Stimulated activated CD4-positive, alpha-beta T cell treated with anti-CD3 and anti-CD28 coated beads, Interleukin-15, amount 100 ng/mL, for 1 hour (primary cell): ENCODE results near the gene AEBP1.

Experiments used
- DNase-seq, 2 donors: peaks; one replicate each; pipeline ENCODE4 v3.0.0-alpha.2; 2020; ENCODE audit warnings: low read depth in 1 of 2, low spot score in 1 of 2

AEBP1 gene

DNA sequence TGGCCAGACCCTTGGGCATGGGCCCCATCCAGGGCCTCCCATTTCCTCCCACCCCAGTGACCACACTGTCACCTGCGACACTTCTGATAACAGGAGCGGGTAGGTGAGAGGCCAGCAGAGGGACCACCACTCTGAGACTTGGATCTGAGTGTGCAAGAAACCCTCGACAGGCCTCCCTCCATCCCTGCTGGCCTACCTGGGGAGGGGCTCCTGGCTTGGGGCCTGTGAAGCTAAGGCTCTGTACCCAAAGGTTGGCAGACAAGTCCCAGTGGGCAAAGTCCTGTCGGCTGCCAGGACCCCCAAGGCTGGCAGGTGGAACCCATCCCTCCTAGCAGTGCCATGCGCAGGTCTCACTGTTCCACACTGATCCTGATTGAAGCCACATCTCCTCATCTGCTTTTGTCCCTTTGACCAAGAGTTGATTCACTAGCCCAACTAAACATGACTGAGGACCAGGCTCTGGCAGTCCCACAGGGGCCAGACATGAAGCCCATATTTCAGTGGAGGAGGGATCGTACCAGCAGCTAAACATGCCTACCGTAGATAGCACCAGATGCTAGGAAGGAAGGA, 37.6 kb upstream of the AEBP1 start:
- no peak for DNase-seq

DNA sequence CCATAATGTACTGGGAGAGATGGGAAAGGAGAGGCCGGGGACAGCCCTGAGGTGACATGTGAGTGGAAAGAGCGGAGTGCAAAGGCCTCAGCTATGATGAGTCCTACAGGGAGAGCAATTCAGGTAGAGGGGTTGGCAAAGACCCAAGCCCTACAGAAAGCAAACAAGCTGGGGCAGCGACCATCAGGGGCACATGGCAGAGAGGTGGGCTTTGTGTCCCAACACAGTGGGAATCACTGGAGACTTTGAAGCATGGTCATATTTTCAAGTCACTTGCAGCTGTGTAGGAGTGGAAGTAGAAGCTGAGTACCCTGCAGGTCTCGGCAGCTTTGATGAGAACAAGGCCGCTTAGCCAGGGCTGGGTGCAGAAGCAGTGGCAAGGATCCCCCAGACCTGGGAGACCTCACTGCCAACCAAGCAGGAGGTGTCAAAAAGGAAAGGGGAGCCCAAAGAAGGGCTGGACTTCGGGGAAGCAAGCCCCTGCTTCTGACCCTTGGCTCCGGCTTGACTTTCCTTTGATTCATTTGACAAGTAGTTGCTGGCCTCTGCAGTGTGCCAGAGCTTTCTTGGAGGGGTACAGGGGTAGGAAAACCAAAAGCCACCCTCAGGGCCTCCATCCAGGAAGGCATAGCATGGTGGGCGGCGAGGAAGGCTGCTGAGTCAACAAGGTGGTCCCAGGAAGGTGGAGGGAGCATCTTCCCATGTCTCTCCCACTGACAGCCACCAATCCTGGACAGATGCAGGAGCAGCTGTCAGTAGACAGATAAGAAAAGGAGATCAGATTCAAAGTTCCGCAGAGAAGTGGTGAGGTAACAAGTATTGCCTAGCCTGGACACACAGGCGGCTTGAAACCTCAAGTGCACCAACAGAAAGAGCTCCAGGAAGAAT, 36.8 kb upstream of the AEBP1 start:
- DNase-seq: no peak

DNA sequence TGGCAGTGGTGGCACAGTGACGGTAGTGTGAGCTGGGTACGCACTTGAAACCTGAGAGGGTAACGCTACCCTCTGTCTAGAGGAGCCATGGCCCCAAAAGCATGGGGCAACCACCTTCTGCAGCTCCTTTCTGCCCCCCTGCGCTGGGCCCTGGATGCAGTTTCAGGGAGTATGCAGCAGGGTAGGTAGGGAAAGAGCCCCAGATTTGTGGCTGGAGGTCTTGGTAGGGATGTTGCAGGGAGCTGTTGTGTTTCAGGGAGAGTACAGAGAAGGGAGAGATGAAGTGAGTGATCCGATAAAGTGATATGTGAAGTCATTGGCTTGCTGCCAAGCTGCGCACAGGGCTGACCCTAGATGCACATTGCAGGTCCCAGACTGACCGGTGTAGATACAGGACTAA, 36.1 kb upstream of the AEBP1 start:
- DNase-seq: no peak

DNA sequence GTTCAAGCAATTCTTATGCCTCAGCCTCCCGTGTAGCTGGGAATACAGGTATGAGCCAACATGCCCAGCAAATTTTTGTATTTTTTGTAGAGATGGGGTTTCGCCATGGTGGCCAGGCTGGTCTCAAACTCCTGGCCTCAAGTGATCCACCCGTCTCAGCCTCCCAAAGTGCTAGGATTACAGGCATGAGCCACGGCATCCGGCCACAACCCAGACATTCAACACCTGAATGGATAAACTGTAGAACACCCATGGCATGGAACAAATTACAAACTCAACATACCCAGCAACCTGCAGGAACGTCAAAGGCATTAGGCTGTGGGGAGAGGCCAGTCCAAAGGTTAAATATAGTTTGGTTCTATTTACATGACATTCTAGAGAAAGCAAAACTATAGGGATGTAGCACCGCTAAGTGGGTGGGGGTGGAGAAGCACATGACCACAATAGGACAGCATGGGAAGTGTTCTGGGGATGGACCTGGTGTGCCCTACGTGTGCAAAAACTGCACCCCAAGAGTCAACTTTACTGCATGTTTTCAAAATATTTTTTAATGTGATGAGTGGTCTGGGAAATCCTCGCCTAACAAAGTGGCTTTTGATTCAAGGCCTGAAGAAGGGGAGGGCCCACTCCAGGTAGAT, 32.3 kb upstream of the AEBP1 start:
- no peak for DNase-seq

DNA sequence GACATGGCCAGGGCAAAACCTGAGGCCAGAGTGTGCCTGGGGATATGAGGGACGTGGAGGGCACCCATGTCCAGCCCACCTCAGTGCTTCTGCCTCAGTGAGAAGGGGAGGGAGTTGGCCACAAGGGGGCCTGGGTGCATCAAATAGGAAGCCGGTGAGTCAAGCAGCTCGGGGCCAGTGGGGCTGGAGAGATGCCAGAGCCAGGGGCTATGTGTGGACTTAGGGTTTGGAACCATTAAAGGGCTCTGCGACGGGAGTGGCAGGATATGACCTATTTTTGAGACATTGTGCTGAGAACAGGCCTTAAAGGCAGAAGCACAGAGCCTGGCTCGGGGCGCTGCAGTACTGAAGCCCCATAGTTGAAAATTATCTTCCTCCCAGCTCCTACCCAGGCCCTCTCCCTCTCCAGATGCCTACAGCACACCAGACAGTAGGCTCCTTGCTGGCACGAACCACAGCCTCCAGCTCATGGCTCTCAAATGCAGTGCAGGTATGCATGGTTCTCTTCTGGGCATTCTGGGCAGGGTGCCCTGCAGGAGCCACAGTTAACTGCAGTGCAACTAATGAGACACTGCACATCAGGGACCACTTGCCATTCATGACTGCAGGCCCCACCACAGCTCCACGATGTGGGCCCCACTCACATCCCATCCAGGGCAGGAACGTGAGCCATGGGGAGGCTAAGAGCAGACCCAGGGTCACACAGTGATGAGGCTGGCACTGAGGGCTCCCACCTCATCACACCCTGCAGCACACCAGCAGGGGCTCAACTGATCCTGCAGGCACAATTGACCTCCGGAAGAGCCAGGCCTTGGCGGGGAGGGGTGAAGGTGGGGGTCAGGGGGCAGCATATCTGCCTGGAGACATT, 31.5 kb upstream of the AEBP1 start:
- DNase-seq: no peak

DNA sequence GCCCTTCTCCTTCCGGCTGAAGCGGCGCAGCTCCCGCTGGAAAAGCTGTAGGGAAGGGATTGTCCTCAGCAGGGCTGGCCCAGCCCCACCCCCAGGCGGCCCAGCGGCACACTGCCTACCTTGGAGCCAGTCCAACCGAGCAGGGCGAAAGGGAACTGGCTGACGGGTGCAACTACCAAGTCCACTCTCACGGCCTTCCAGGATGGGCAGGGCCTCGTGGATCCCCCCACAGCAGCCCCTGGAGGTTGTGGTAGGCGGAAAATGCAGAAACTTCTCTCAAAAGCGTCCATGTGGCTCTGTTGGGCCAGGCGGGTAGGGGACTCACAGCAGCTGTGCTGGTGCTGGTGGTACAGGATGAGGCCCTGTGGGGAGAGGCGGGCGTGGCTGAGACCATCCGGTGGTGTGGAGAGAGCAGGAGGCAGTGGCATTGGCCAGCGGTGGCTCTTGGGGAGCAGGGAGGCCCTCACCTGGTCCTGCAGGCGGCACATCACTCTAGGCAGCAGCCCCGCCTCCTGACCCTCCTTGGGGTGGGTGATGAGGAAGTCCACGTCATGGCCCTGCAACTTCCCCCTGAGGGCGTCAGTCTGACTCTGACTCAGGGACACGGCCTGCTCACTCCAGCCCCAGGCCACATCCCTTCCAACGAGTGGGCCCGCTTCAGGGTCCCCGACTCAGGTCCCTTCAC, 30.3 kb upstream of the AEBP1 start:
- DNase-seq: no peak

DNA sequence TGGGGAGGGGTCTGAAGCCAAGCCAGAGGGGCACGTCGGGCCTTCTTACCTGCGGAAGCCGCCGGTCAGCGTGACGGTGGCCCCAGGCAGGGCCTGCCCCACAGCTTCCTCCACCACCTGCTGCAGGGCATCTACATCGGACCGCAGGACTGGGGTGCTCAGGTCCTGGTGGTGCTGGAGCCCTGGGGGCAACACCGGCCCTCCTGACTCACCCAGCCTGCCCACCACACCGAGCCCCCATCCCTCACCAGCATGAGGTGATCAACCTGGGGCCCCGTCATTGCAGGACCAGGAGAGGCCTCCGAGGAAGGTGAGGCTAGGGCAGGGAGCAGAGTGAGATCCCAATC, 29.8 kb upstream of the AEBP1 start:
- DNase-seq: no peak

DNA sequence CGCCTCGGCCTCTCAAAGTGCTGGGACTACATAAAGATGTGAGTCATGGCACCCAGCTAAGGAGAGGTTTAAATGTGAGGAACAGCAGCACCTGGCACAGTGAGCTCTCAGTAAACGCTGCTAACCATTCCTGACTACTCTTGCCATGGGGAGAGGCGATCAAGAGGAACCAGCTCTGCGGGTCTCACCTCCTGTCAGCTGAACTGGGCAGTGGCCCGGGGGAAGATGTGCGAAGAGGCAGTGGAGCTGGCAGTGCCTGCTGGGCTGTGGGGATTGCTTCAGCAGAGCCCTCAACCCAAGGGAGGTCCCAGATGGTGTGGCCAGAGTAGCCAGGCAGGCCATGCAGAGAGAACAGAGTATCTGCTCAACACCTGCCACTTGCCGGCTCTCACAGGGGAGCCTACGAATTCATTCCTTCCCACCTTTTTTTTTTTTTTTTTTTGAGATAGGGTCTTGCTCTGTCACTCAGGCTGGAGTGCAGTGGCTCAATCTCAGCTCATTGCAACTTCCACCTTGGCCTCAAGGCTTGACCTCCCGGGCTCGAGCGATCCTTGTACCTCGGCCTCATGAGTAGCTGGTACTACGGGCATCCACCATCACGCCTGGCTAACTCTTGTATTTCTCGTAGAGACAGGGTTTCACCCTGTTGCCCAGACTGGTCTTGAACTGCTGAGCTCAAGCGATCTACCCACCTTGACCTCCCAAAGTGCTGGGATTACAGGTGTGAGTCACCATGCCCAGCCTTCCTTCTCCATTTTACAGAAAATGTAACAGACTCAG, 28.7 kb upstream of the AEBP1 start:
- no peak for DNase-seq

DNA sequence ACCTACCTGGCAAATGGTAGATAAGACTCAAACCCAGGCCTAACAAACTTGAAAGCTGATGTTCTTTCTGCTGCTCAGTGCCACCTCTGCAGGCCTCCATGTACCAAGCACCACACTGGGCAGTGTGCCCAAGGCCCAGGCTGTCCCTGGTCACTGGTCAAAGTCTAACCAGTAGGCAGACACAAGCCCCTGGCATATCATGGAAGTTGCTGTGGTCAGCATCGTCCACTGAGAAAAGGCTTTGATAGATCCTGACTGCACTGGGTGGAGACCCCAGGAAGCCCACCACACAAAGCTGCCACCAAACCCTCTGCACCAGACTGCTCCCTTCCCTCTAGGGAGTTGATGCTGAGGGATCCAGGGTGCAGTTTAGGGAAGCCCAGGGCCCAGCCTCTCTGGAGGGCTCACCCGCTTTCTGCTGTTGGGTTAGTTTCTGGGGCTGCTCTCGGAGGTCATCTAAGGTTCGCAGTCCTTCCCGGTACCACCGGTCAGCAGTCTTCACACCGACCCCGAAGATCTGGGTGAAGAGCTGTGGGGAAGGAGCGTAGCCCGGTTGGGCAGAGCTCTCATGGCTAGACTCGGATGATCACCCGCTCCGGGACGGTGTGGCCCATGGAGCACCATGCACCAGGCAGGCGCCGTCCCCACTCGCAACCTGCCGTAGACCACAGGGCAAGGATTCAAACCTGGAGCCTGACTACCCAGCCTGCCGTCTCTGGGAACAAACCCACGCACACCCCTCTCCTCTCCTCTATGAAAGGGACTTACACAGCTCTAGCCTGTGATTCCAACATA, 27.8 kb upstream of the AEBP1 start:
- DNase-seq: no peak

DNA sequence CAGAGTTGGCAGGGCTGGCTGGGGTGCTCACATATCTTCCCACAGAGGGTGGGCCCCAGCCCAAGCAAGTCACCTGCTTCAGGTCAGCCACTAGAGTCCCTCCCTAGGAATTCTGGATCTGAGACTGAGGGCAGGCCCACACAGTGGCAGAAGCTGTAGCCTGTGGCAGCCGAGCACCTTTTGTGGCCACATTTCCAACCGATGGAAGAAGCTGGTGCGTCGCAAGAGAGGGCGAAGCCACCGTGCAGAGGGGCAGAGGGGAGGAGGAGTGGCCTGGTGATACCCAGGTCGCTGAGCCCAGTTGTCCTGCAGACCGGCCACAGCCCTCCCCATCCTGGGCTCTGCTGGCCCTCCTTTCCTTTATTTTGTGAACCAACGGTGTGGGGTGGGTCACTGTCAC, 27.1 kb upstream of the AEBP1 start:
- DNase-seq: no peak

DNA sequence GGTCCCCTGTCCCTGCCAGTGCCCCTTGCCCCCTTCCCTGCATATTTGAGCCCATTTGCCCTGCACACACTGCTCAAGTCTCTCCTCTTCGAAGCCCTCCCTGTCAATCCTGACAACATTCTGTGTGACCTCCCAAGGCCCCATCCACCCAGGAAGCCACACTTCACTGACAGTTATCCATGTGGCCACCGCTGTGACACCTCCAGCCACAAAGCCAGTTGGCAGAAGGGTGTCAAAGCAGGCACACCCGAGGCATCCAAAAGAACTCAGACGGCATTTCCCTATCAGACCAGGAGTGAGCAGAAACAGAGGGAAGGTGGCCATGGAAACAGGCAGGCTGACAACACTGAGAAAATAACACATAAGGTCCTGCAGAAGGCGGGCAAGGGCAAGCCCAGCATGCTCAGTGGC, 26.5 kb upstream of the AEBP1 start:
- DNase-seq: no peak

DNA sequence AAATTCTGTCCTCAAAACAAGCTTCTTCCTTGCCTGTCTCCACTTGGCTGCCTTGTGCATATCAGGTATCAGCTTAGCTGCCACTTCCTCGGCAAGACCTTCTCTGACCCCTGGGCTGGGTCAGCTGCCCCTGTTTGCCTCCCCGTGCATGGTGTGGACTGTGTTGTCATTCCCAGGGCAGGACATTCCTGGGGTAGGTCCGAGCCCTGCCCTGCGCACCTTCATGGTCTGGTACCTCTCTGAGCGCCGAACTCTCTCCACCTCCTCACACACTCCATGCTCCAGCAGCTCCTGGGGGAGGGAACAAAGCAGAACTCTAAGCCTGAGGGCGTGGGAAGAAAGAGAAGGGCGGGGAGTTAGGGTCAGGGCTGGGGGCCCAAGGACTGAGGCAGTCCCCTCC, 25.6 kb upstream of the AEBP1 start:
- DNase-seq: no peak

DNA sequence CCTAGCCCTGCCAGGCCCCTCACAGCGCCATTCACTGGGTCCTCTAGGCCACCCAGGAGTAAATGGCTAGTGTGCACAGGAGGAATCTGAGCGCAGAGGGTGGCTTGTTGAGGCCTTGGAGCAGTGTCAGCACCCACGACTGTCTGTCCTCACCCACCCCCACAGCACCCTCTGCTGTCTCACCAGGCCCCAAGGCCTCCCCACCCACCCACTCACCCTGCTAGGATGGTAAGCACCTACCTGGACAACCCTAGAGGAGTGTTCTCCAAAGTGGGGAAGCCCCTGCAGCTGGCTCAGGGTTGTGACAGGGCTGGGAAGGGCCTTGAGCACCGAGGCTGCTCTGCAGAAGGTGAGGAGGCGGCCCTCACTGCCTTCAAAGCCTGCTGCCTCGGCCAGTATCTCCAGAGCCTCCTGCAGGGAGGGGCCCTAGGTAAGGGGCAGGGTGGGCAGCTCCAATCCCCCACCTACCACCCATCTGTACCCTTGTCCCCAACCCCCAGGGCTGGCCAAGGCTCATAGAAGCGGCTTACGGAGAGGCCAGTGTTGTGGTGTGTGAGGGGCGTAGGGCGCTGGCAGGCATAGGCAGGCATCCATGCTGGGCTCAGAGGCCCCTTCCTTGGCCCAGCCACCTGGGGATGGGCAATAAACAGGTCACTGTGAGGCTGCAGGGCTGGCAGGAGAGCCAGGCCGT, 24.7 kb upstream of the AEBP1 start:
- DNase-seq: no peak

DNA sequence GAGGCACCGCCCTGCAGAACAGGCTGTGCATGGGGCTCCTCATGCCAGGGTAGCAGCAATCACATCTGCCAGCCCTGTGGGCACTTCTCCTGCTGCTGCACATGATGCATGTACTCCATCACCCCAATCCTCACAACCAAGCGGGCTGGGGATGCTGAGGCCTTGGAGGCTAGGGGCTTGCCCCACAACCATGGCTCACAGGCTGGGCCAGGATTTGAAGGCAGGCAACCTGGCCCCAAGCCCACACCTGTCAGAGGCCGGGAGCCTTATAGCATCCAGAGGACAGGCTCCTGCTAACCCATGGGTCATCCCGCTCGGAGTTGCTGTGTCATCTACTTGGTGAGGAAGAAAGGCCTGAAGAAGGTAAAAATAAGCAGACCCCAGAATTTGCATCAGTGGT, 24.0 kb upstream of the AEBP1 start:
- no peak for DNase-seq

DNA sequence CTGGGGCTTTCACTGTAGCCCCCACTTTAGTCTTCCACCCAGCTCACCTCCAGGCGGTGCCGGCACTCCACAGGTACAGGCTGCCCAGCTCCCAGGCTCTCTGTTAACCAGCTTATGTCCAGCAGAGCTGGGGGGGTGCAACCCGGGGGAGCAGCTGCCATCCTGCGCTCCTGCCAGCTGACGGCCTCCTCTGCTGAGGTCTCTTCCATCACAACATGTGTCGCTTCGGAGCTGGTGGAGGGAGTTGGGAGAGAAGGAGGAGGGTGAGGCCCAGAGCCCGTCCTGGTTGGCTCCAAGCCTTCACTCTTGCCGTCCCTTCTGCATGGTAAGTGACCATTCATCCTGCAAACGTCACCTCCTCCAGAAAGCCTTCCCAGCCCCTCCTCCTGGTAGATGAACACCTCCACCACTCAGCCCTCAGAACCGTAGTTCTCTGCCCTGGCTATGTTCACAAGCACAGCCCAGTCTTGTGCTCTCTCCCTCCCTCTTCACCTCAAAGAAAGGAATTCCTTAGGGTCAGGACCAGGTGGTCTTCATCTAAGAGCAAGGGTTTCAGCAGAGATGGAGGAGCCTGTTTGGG, 23.4 kb upstream of the AEBP1 start:
- DNase-seq: no peak

DNA sequence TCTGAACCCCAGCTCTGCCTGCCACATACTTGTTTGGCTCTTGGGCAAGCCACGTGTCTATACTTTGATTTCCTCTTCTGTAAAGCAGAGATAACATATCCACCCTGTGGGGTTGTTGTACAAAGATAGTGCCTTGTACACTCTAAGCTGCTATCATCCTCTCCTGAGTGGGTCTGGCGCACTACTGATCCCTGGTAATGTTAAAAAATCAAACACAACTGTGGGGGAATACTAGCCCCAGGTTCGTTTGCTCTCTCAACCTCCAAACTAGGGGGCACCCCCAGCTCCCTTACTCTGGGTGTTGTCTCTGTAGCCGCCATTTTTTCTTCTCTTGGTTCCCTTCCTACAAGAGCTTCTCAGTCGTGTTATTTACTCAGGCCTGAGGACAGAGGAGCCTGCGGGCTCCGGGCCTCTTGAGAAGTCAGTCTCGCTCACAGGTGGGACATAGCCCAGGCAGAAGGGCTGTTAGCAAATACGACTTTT, 22.8 kb upstream of the AEBP1 start:
- DNase-seq: no peak

DNA sequence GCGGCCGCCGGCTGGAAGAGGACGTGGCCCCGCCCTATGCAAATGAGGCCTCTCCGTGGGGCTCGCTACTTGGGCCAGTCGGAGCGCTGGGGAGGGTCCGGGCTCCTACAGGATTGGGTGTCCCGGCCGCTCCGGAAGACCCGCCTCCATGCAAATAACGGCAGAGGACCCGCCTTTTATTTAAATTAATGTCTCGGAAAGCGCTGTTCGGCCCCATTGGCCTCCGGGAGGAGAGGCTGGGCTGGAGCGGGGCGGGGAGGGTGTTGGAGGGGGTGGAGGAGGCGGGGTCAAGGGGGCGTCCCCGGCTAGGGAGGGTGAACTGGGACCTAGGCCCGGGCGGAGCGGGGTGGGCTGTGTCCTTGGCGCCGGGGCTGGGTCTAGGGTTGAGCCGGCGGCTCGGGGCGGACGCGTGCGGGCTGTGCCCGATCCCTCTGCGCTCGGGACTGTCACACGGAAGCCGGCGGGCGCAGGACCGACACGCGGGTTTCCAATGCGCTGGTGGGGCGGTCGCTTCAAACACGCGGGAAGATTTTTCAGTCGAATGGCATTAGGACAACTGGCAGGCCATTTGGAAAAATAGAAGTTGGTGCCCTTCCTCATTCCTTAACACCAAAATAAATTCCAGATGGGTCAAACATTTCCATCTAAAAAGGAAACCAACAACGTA, 21.5 kb upstream of the AEBP1 start:
- peak; percentile 94 to 96 for DNase-seq

DNA sequence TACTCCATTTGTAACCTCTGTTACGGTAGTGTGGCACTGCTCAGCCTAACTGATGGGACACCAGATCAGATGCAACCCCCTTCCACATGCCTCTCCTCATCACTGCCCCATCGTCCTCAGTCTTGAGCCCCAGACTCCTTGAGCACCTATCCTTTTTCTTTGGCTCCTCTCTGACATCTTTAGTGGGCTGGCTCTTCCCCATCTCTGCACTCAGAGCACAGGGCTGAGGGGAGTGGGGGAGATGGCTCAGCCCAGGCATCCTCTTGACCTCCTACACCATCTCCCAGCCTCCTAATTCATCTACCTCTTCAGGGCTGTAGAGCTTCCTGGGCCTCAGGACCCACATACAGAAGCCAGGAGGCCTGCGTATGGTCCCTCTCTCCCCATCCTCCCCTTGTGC, 20.3 kb upstream of the AEBP1 start:
- no peak for DNase-seq
